Endothelial cell of umbilical vein (primary cell): ENCODE data around the gene SIRT4. TPM values are rescaled to one million over a fixed set of nuclear protein-coding genes. Genes with fewer than 3 reads are reported as not detected.
"Not testable (repeated sequence)": the region's sequence is repeated elsewhere in the genome, so short reads cannot be mapped to it uniquely, and the experiment has no call there.

Experiments
- BruUV-seq: library from RNA; stranded (reverse); fragments of 400-500 nt; replicated peaks from 2 replicates; lab custom pipeline; 2021; lab: Mats Ljungman, UMichigan
- CTCF ChIA-PET: fragments of 300-600, 350-600 bp; sonication (Branson Sonifier 250); formaldehyde crosslinking; loops from one replicate; lab custom pipeline; 2021; ENCODE audit warnings: antibody characterized with exemption, inconsistent platforms; lab: Charles Lee
- POLR2A ChIA-PET: fragments of 300-600, 350-600 bp; sonication (Branson Sonifier 250); formaldehyde crosslinking; loops from one replicate; lab custom pipeline; 2021; ENCODE audit warnings: antibody characterized with exemption, inconsistent platforms; lab: Charles Lee
- DNase-seq: peaks from one replicate; pipeline ENCODE4 v3.0.0-alpha.2; 2011; ENCODE audit warnings: low read depth, low spot score
- FAIRE-seq: peaks from 2 replicates; lab custom pipeline; 2011; peaks lifted over from hg19 to GRCh38; lab: Jason Lieb, UNC
- H2AFZ ChIP-seq: 2 replicates; pipeline ENCODE4 v1.6.0; 2012; ENCODE audit warnings: low read depth, low read length, control low read depth, inconsistent platforms
- H3K27ac ChIP-seq: 2 replicates; pipeline ENCODE4 v1.5.1; 2011; ENCODE audit warnings: low read depth, mild to moderate bottlenecking, control low read depth, low read length, moderate library complexity; ENCODE audit not compliant: insufficient read depth
- H3K27me3 ChIP-seq, 2 experiments: 2 replicates each; pipeline versions ENCODE4 v1.6.0 to v1.6.1; 2011; ENCODE audit warnings: low read length in 2 of 2, mixed read lengths in 1 of 2; ENCODE audit not compliant: control insufficient read depth in 2 of 2, insufficient read depth in 2 of 2
- H3K36me3 ChIP-seq, 2 experiments: 2 replicates in 1 of 2; 3 replicates in 1 of 2; pipeline ENCODE4 v1.5.1; 2011; ENCODE audit warnings: low read length in 2 of 2, mild to moderate bottlenecking in 1 of 2, moderate library complexity in 1 of 2; ENCODE audit not compliant: control insufficient read depth in 2 of 2, insufficient read depth in 2 of 2; ENCODE audit errors: extremely low read depth in 1 of 2
- H3K4me1 ChIP-seq: 3 replicates; pipeline ENCODE4 v1.5.1; 2011; ENCODE audit warnings: mild to moderate bottlenecking, low read length; ENCODE audit not compliant: control insufficient read depth, insufficient read depth; ENCODE audit errors: extremely low read depth
- H3K4me2 ChIP-seq: 2 replicates; pipeline ENCODE4 v1.6.1; 2011; ENCODE audit warnings: low read length, control low read depth, mixed read lengths; ENCODE audit not compliant: insufficient read depth
- H3K4me3 ChIP-seq, 3 experiments: fragments of 200-600 bp in 1 of 3; sonication (generic), shearing (Covaris generic) in 1 of 3; replicated peaks in 1 of 3; 2 replicates each; pipeline ENCODE4 v1.5.1; 2011 to 2016; ENCODE audit warnings: control low read depth in 3 of 3, low read length in 3 of 3, mild to moderate bottlenecking in 2 of 3, inconsistent platforms in 1 of 3, low read depth in 1 of 3, moderate library complexity in 1 of 3; ENCODE audit not compliant: insufficient read depth in 1 of 3
- H3K79me2 ChIP-seq: 2 replicates; pipeline ENCODE4 v1.6.0; 2012; ENCODE audit warnings: low read length, inconsistent platforms; ENCODE audit not compliant: control insufficient read depth, insufficient read depth
- H3K9ac ChIP-seq: replicated peaks from 2 replicates; pipeline ENCODE3; 2011; ENCODE audit warnings: low read length, control low read depth; ENCODE audit not compliant: insufficient read depth; ENCODE audit errors: extremely low read depth
- H3K9me1 ChIP-seq: replicated peaks from 3 replicates; pipeline ENCODE4 v1.6.0; 2011; ENCODE audit warnings: mild to moderate bottlenecking, low read length; ENCODE audit not compliant: control insufficient read depth, insufficient read depth; ENCODE audit errors: extremely low read depth
- H3K9me3 ChIP-seq: replicated peaks from 2 replicates; pipeline ENCODE4 v1.5.1; 2012; ENCODE audit warnings: low read length, inconsistent platforms; ENCODE audit not compliant: control insufficient read depth, insufficient read depth
- H4K20me1 ChIP-seq: replicated peaks from 2 replicates; pipeline ENCODE3; 2011; ENCODE audit warnings: mild to moderate bottlenecking, low read length; ENCODE audit not compliant: control insufficient read depth, insufficient read depth; ENCODE audit errors: extremely low read depth
- CTCF ChIP-seq, 2 donors: IDR thresholded peaks; 1 replicate in 1 of 2; 2 replicates in 1 of 2; pipeline ENCODE4 v1.5.1; 2011; ENCODE audit warnings: low read length in 2 of 2, mild to moderate bottlenecking in 2 of 2, moderate library complexity in 2 of 2, control low read depth in 1 of 2, inconsistent platforms in 1 of 2, low read depth in 1 of 2; ENCODE audit not compliant: insufficient read depth in 1 of 2; ENCODE audit errors: extremely low read depth in 1 of 2
- MYC ChIP-seq: IDR thresholded peaks from one replicate; pipeline ENCODE4 v1.6.1; 2011; ENCODE audit warnings: mild to moderate bottlenecking, low read depth, low read length
- POLR2A ChIP-seq: IDR thresholded peaks from 2 replicates; pipeline ENCODE4 v1.6.1; 2012; ENCODE audit warnings: low read depth, mild to moderate bottlenecking, control low read depth, low read length
- dilution Hi-C: fragments of 300-500 bp; cut with MboI; formaldehyde crosslinking; loops from one replicate; pipeline ENCODE4 v1.15.0; 2019; ENCODE audit warnings: low sequenced_read_pairs; ENCODE audit not compliant: extremely low pct_ligation_motif_present
- intact Hi-C: fragments of 100-400 bp; cut with micrococcal nuclease; formaldehyde crosslinking; loops from one replicate; pipeline ENCODE4 v1.10.0; 2022
- polyA plus RNA-seq, 4 experiments: library from polyadenylated mRNA; depleted of rRNA in 3 of 4; stranded (reverse) in 3 of 4; unstranded in 1 of 4; fragments of >200 nt; gene quantifications; 2 replicates each; pipeline versions ENCODE4 v1.2.1 to v1.2.3, GENCODE V29; 2011 to 2012; ENCODE audit warnings: missing spikeins in 1 of 4
- total RNA-seq: library from RNA; stranded (reverse); gene quantifications from 2 replicates; pipeline ENCODE4 v1.2.3, GENCODE V29; 2021
- TF ChIP-seq, protein P1 (sequence below): IDR thresholded peaks from 2 replicates; pipeline ENCODE4 v1.6.1; 2011; ENCODE audit not compliant: insufficient read depth, insufficient read length

The SIRT4 gene
- total and polyA plus RNA-seq, 2 donors (not counting 3 experiments of a cell fraction or from before 2014, with no cell fraction given), result 0.79 to 1.2 TPM

GRCh38 chr12:120332523-120332922 lies 30.4 kb downstream of the SIRT4 start:
- no peaks in the 10 kb centered on the region for H3K4me1 ChIP-seq
- H3K36me3 ChIP-seq, result no peaks in the 10 kb centered on the region
- ChIA-PET CTCF (no interaction called here), POLR2A (no interaction called here)
- no peaks in the 10 kb centered on the region for H3K9me3 ChIP-seq
- DNase-seq, result no peak
- no peak overlapping the region for H3K27ac ChIP-seq
- no peaks in the 10 kb centered on the region for H3K79me2 ChIP-seq
- no peak overlapping the region for H3K9ac ChIP-seq
- H3K27me3 ChIP-seq, result no peaks in the 10 kb centered on the region
- no peaks in the 10 kb centered on the region for H4K20me1 ChIP-seq
- H2AFZ ChIP-seq, result no peak overlapping the region
- FAIRE-seq, result no peak
- TF ChIP-seq CTCF (IDR thresholded peaks at IDR 0.05; ENCODE audit: extremely low read depth in 1 of 2, insufficient read depth in 1 of 2, low read depth in 1 of 2, low read length in 2 of 2) (no peak), MYC (no peak), POLR2A (no peak)
- TF ChIP-seq, protein P1, sequence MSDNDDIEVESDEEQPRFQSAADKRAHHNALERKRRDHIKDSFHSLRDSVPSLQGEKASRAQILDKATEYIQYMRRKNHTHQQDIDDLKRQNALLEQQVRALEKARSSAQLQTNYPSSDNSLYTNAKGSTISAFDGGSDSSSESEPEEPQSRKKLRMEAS, result no peak
- dilution Hi-C loops, result no loop called here
- H3K9me1 ChIP-seq, result no peaks in the 10 kb centered on the region
- intact Hi-C loops, result no loop called here
- no TSS peak for BruUV-seq
- no peak overlapping the region for H3K4me3 ChIP-seq
- H3K4me2 ChIP-seq, result no peak overlapping the region

DNA sequence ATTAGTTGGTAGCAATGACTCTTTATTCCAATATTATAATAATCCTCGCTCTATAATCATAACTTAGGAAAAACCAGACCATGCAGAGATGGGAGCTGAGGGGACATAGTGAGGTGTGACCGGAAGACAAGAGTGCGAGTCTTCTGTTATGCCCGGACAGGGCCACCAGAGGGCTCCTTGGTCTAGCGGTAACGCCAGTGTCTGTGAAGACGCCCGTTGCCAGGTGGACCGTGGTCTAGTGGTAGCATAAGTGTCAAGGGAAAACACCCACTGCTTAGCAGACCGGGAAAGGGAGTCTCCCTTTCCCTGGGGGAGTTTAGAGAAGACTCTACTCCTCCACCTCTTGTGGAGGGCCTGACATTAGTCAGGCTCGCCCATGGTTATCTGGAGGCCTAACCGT lies 33.3 kb downstream of the SIRT4 start:
- H3K9me3 ChIP-seq, H3K4me3 ChIP-seq, H3K27ac ChIP-seq, H3K4me2 ChIP-seq, BruUV-seq, H2AFZ ChIP-seq, H3K79me2 ChIP-seq, H4K20me1 ChIP-seq, dilution Hi-C loops, H3K36me3 ChIP-seq, H3K9ac ChIP-seq, H3K4me1 ChIP-seq, H3K9me1 ChIP-seq, H3K27me3 ChIP-seq: not testable (repeated sequence)
- DNase-seq, result peak; percentile 30
- intact Hi-C loops, result loop anchor here (2.0 kb wide), 1 partner anchor 95 kb away; no protein-coding TSS in a partner anchor
- FAIRE-seq, result peak; percentile 91
- peak; percentile 44 to 62 for TF ChIP-seq CTCF (IDR thresholded peaks at IDR 0.05; ENCODE audit: extremely low read depth in 1 of 2, insufficient read depth in 1 of 2, low read depth in 1 of 2, low read length in 2 of 2)
- POLR2A ChIA-PET, result interaction anchor here (0.6 kb wide), 1 partner anchor 125 kb away, joined by 6 read pairs; no protein-coding TSS in a partner anchor
- CTCF ChIA-PET, result interaction anchor here (0.7 to 2.1 kb wide), 2 partner anchors 12 to 94 kb away, joined by 3 to 6 read pairs; no protein-coding TSS in a partner anchor

DNA sequence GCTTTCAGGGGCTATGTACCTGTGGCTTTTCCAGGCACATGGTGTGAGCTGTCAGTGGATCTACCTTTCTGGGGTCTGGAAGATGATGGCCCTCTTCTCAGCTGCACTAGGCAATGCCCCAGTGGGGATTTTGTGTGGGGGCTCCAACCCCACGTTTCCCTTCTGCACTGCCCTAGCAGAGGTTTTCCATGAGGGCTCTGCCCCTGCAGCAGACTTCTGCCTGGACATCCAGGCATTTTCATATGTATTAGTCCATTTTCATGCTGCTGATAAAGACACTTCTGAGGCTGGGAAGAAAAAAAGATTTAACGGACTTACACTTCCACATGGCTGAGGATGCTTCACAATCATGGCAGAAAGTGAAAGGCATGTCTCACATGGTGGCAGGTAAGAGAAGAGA lies 34.3 kb downstream of the SIRT4 start:
- H3K27ac ChIP-seq, result not testable (repeated sequence)

More for the DNA sequence above, 34.3 kb downstream of the SIRT4 start:
- H3K9me1 ChIP-seq, H3K27me3 ChIP-seq, dilution Hi-C loops, H3K9me3 ChIP-seq, H2AFZ ChIP-seq, DNase-seq, H4K20me1 ChIP-seq, H3K4me2 ChIP-seq, H3K4me1 ChIP-seq, H3K79me2 ChIP-seq, FAIRE-seq, POLR2A ChIA-PET, H3K9ac ChIP-seq, intact Hi-C loops, BruUV-seq, H3K4me3 ChIP-seq, H3K36me3 ChIP-seq: not testable (repeated sequence)
- CTCF ChIA-PET, result interaction anchor here (0.6 to 2.1 kb wide), 2 partner anchors 51 to 93 kb away, joined by 3 to 6 read pairs; no protein-coding TSS in a partner anchor
